HepG2 (cell line): Measurements from ENCODE around the gene BTD. TPM values are rescaled to one million over a fixed set of nuclear protein-coding genes. Genes with fewer than 3 reads are reported as not detected.
A peak's percentile ranks its signal among the peaks of the same experiment; 100 is the strongest.

ENCODE experiments used
- BORCS8-MEF2B ChIP-seq: sonication (generic); formaldehyde crosslinking; IDR thresholded peaks from 2 replicates; pipeline ENCODE4 v1.8.0; 2022; ENCODE audit warnings: mild to moderate bottlenecking, missing genetic modification reagents
- MBNL3 ChIP-seq: fragments of 250-450 bp; sonication (Bioruptor Pico); conservative IDR thresholded peaks from 2 replicates; pipeline ENCODE4 v1.8.0; 2022; ENCODE audit warnings: mild to moderate bottlenecking, inconsistent platforms
- MXI1 ChIP-seq: IDR thresholded peaks from 3 replicates; pipeline ENCODE4 v1.6.1; 2012; ENCODE audit warnings: low read depth, low read length, inconsistent platforms, borderline replicate concordance
- NR3C1 ChIP-seq: sonication (generic); formaldehyde crosslinking; IDR thresholded peaks from 2 replicates; pipeline ENCODE4 v1.4.0; 2020; ENCODE audit warnings: missing genetic modification reagents
- PATZ1 ChIP-seq: sonication (generic); formaldehyde crosslinking; IDR thresholded peaks from 2 replicates; pipeline ENCODE4 v1.4.0; 2020; ENCODE audit warnings: missing genetic modification reagents
- RORA ChIP-seq: sonication (generic); formaldehyde crosslinking; IDR thresholded peaks from 2 replicates; pipeline ENCODE4 v1.5.0; 2020; ENCODE audit warnings: mild to moderate bottlenecking, missing genetic modification reagents, moderate library complexity
- TRAFD1 ChIP-seq: sonication (generic); formaldehyde crosslinking; IDR thresholded peaks from 2 replicates; pipeline ENCODE4 v1.5.1; 2020; ENCODE audit warnings: missing genetic modification reagents, mild to moderate bottlenecking, borderline replicate concordance
- UBTF ChIP-seq: sonication (generic); formaldehyde crosslinking; IDR thresholded peaks from 2 replicates; pipeline ENCODE4 v1.4.0; 2020; ENCODE audit warnings: mild to moderate bottlenecking, missing genetic modification reagents
- ZBTB38 ChIP-seq: sonication (generic); formaldehyde crosslinking; IDR thresholded peaks from 2 replicates; pipeline ENCODE4 v1.5.1; 2020; ENCODE audit warnings: mild to moderate bottlenecking, missing genetic modification reagents
- ZFY ChIP-seq: sonication (generic); formaldehyde crosslinking; IDR thresholded peaks from 2 replicates; pipeline ENCODE4 v1.4.0; 2020; ENCODE audit warnings: missing genetic modification reagents
- ZNF205 ChIP-seq: IDR thresholded peaks from 2 replicates; pipeline ENCODE4 v1.6.1; 2018; ENCODE audit warnings: missing biosample characterization, missing genetic modification reagents
- ZNF652 ChIP-seq: IDR thresholded peaks from 2 replicates; pipeline ENCODE4 v1.6.1; 2016; ENCODE audit warnings: low read depth, borderline replicate concordance
- polyA plus RNA-seq, 8 experiments: library from polyadenylated mRNA; depleted of rRNA in 3 of 8; stranded (reverse) in 7 of 8; unstranded in 1 of 8; fragments of >200 nt; fragmentation: Illumina TruSeq in 4 of 8; extraction: Trizol in 4 of 8; gene quantifications; 2 replicates each; pipeline versions ENCODE4 v1.2.1 to v1.2.3, GENCODE V29; 2011 to 2016; ENCODE audit warnings: low read depth in 4 of 8, missing spikeins in 1 of 8, mixed read lengths in 1 of 8; ENCODE audit not compliant: insufficient read depth in 1 of 8
- total RNA-seq, 5 experiments: library from RNA; depleted of rRNA; stranded (reverse); fragments of >200 nt; fragmentation: Illumina TruSeq; extraction: Trizol; gene quantifications; 2 replicates each; pipeline ENCODE4 v1.2.3, GENCODE V29; 2016; ENCODE audit warnings: low read depth in 1 of 5
- TF ChIP-seq, protein P1 (sequence below): sonication (generic); formaldehyde crosslinking; IDR thresholded peaks from 2 replicates; pipeline ENCODE4 v1.4.0; 2020; ENCODE audit warnings: missing genetic modification reagents, borderline replicate concordance

BTD gene
- total and polyA plus RNA-seq, 2 of the 13 experiments (the other 11 are each of a cell fraction or from before 2014, with no cell fraction given), result 15.7 to 35.5 TPM

DNA sequence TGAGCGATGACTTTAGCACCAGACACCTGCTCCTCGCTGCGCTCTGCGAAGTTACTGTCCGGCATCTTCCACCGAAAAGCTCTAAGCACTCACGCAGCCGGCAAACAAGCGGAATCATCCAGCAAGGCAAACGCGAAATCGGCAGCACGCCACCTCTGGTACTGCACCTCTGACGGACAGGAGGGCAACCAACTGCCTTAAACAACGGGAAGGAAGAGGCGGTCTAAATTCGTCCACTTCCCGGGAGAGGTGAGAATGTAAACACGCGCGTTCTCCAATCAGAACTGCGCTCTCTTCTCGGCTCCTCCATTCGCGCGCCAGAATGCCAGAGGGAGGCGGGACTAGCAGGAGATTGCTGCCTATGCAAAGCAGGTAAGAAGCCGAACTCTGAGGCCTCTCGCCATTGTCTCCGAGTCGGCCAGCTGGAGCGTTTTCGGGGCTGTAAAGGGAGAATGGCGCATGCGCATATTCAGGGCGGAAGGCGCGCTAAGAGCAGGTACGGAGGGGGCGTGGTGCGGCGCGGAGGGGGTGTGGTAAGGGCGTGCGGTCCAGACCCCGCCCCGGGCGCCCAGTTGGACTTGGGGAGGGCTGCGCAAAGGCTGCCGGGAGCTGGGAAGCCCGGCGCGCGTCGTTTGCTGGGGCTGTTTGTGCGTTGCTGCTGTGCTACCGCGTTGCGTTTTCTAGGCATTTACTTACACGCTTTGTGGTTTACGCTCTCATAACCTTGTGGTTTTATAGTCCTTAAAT, at the start of gene BTD, which contains the start of gene HACL1 (continued):
- TF ChIP-seq RORA (CRISPR knock-in tag) (no peak), ZNF652 (CRISPR knock-in tag) (peak; percentile 6; the same call in 1 of the 2 replicates), MXI1 (peak; percentile 73; the same call in 2 of the 3 replicates), BORCS8-MEF2B (CRISPR knock-in tag) (peak; percentile 46; the same call in 1 of the 2 replicates), PATZ1 (CRISPR knock-in tag) (peak; percentile 85), ZNF205 (CRISPR knock-in tag) (no peak), NR3C1 (CRISPR knock-in tag) (no peak), TRAFD1 (CRISPR knock-in tag) (no peak), UBTF (CRISPR knock-in tag) (peak; percentile 42), ZFY (CRISPR knock-in tag) (peak; percentile 56), ZBTB38 (CRISPR knock-in tag) (no peak; the same call in 1 of the 2 replicates), MBNL3 (no peak)
- TF ChIP-seq, protein P1, sequence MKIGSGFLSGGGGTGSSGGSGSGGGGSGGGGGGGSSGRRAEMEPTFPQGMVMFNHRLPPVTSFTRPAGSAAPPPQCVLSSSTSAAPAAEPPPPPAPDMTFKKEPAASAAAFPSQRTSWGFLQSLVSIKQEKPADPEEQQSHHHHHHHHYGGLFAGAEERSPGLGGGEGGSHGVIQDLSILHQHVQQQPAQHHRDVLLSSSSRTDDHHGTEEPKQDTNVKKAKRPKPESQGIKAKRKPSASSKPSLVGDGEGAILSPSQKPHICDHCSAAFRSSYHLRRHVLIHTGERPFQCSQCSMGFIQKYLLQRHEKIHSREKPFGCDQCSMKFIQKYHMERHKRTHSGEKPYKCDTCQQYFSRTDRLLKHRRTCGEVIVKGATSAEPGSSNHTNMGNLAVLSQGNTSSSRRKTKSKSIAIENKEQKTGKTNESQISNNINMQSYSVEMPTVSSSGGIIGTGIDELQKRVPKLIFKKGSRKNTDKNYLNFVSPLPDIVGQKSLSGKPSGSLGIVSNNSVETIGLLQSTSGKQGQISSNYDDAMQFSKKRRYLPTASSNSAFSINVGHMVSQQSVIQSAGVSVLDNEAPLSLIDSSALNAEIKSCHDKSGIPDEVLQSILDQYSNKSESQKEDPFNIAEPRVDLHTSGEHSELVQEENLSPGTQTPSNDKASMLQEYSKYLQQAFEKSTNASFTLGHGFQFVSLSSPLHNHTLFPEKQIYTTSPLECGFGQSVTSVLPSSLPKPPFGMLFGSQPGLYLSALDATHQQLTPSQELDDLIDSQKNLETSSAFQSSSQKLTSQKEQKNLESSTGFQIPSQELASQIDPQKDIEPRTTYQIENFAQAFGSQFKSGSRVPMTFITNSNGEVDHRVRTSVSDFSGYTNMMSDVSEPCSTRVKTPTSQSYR (CRISPR knock-in tag), result peak; percentile 37; the same call in 1 of the 2 replicates
